ENCODE results near the gene CELF1. TPM values are rescaled to one million over a fixed set of nuclear protein-coding genes. Genes with fewer than 3 reads are reported as not detected.

CELF1 gene
- total RNA-seq, 4 donors from 2014 or later, result 93.8 to 153 (median 121) TPM

DNA sequence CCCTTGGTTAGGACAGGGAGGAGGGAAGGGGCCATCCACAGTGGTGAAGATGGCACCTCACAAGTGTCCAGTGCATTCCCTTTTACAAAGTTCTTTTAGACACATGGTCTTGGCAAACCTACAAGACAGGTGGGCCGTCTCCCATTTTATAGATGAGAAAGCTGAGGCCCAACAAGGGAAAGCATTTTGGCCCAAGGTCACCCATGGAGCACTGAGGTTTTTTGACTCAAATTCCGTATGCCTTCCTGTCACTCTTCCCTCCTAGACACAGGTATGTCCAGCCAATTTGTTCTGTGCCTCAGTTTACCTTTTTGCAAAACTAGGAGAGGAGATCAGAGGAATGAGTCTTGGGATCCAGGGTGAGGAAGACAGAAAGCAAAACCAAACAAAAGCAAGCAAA, 40.0 kb upstream of the CELF1 start:
- TF ChIP-seq, protein P1, sequence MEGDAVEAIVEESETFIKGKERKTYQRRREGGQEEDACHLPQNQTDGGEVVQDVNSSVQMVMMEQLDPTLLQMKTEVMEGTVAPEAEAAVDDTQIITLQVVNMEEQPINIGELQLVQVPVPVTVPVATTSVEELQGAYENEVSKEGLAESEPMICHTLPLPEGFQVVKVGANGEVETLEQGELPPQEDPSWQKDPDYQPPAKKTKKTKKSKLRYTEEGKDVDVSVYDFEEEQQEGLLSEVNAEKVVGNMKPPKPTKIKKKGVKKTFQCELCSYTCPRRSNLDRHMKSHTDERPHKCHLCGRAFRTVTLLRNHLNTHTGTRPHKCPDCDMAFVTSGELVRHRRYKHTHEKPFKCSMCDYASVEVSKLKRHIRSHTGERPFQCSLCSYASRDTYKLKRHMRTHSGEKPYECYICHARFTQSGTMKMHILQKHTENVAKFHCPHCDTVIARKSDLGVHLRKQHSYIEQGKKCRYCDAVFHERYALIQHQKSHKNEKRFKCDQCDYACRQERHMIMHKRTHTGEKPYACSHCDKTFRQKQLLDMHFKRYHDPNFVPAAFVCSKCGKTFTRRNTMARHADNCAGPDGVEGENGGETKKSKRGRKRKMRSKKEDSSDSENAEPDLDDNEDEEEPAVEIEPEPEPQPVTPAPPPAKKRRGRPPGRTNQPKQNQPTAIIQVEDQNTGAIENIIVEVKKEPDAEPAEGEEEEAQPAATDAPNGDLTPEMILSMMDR (IDR thresholded peaks at IDR 0.05; ENCODE audit: low read depth), result no peak

DNA sequence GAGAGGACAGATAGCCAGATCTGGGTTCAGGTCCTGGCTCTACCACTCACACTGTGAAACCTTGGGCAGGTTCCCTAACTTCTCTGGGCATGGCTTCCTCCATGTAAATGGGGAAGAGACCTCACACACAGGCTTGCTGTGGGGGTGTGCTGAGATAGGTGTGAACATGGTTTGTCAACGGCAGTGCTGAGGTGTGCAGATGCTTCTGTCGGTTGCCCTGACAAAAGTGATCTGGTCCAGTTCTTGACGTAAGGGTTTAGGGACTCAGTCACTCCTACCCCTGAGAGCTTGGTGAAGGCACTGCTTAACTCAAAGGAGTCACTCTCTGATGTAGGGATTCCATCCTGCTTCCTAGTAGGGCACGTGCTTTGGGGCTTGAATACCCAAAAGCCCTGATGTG, 39.3 kb upstream of the CELF1 start:
- TF ChIP-seq, protein P1 (IDR thresholded peaks at IDR 0.05; ENCODE audit: low read depth), result no peak

DNA sequence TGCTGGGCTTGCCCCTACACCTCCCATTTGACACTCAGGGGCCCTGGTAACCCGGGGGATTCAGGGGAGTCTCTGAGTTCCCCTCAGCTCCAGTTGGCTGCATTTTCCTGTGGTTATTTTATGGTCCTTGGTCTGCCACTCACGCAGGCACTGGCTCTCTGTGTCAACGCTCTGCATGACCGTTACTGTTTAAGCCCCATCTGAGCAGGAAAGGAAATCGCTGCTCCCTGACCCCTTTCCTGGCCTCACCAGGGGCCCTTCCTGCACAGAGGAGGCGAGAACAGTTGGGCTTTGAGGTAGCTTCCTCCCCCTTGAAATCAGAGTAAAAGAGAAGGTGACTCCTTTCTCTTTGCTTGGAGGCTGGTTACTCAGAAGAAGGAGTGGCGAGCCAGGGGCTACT, 38.8 kb upstream of the CELF1 start:
- TF ChIP-seq, protein P1 (IDR thresholded peaks at IDR 0.05; ENCODE audit: low read depth), result no peak

DNA sequence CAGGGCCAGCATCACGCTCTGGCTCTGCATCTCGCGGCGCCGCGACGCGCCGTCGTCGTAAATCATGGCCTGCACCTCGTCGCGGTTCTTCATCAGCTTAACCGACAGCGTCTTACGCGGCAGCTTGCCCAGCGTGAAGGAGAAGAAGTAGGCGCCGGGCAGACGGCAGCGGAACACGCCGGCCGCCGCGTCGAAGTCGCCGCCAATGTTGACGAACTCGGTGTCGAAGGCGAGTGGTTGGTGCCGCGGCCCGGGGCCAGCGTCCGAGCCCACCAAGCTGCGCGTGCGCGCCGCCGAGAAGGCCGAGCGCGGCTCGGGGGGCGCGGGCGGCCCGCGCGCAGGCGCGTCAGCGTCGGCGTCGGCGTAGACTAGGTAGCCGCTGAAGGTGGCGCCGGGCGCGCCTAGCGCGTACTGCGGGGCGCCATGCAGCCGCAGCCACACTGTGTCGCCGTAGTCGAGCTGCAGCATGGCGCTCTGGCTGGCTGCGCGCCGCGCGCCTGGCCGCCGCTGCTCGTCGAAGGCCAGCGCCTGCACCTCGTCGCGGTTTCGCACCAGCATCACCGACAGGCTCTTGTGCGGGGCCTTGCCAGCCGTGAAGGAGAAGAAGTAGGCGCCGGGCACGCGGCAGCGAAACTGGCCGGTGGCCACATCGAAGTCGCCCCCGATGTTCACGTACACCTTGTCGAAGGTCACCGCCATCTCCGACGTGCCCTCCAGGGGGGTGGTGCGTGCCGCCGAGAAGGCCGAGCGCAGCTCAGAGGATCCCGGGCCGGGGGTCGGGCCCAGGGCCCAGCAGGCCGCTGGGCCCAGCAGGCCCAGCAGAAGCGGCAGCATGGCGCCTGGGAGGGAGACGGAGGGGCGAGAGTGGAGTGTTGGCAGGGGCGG, 37.3 kb upstream of the CELF1 start:
- TF ChIP-seq, protein P1 (IDR thresholded peaks at IDR 0.05; ENCODE audit: low read depth), result no peak

DNA sequence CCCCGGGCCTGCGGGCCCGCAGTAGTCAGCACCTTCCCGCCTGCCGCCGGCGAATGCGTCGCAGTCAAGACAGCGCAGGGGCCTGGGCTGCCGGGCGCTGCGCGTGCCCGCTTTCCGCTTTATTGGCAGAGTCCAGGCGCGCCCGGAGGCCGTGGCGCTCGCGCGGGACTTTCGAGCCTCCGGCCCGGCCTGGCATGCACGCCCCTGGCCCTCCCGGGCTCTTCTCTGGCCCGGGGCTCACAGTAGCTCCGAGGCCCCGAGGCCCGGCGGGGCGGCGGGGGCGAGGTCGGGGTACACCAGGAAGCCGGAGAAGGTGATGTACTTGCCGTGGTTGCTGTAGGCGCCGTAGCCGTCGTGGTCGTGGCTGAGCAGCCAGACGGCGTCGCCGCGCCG, 36.6 kb upstream of the CELF1 start:
- TF ChIP-seq, protein P1 (IDR thresholded peaks at IDR 0.05; ENCODE audit: low read depth), result no peak

DNA sequence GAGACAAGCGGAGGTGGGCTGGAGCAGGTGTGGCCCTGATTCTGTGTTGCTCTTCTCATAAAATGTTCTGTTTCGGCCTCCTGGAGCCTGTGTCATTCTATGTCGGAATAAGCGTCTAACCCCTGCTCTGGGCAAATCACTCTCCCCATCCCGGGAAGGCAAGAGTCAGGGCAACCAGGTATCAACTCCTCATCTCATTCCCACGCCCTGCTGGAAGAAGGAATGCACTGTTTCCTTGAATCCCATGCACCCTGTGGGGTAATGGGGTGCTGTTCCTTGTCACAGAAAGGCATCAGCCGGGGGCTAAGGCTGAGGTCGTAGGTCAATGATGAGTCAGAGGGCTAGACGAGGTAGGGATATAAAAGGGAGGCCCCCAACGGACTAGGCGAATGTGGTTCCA, 36.2 kb upstream of the CELF1 start:
- TF ChIP-seq, protein P1 (IDR thresholded peaks at IDR 0.05; ENCODE audit: low read depth), result no peak

DNA sequence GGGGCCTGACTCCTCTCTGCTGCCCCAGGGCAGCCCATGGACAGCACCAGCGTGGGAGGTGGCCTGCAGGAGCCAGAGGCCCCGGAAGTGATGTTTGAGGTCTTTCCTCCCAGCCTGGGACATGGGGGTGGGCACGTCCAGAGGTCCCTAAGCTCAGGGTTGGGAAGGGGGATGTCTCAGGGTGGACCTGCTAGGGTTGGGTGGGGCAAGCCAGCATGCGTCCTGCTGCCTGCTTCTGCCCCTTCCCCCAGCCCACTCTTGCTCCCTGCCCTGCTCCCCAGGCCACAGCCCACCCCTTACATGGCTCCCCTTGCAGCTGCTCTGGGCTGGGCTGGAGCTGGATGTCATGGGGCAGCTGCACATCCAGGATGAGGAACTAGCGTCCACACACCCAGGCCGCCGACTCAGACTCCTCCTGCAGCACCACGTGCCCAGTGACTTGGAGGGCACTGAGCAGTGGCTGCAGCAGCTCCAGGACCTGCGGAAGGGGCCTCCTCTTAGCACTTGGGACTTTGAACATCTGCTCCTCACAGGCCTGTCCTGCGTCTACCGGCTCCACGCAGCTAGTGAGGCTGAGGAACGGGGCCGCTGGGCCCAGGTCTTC, 34.9 kb upstream of the CELF1 start:
- TF ChIP-seq, protein P1 (IDR thresholded peaks at IDR 0.05; ENCODE audit: low read depth), result no peak
